SK-N-SH (cell line): Measurements from ENCODE around the gene PPP1R15A. TPM values are rescaled to one million over a fixed set of nuclear protein-coding genes. Genes with fewer than 3 reads are reported as not detected.
"Not testable (repeated sequence)": the region's sequence is repeated elsewhere in the genome, so short reads cannot be mapped to it uniquely, and the experiment has no call there.

Experiments used
- CTCF ChIA-PET: fragments of 300-600, 350-600 bp; formaldehyde crosslinking; extraction: SDS; loops from one replicate; lab custom pipeline; 2021; lab: Yijun Ruan, JAX
- POLR2A ChIA-PET: fragments of 350-600 bp; sonication (Branson Sonifier 250); formaldehyde crosslinking; extraction: SDS; loops from one replicate; lab custom pipeline; 2020; ENCODE audit warnings: antibody characterized with exemption, inconsistent platforms; lab: Yijun Ruan, JAX
- DNase-seq: peaks from one replicate; pipeline ENCODE4 v3.0.0; 2012
- H2AFZ ChIP-seq: fragments of 200-600 bp; sonication (generic); 2 replicates; pipeline ENCODE4 v1.8.1; 2016; ENCODE audit warnings: antibody characterized with exemption, mild to moderate bottlenecking, low read depth
- H3F3A ChIP-seq: fragments of 200-600 bp; sonication (generic); replicated peaks from 2 replicates; pipeline ENCODE3; 2016; ENCODE audit warnings: antibody characterized with exemption, mild to moderate bottlenecking; ENCODE audit not compliant: insufficient read depth
- H3K27ac ChIP-seq, 2 experiments: fragments of 200-500 bp in 1 of 2; fragments of 200-600 bp in 1 of 2; sonication (Bioruptor generic) in 1 of 2; sonication (generic), shearing (Covaris generic) in 1 of 2; 2 replicates each; pipeline versions ENCODE4 v1.5.1 to v1.6.1; 2014 to 2016; ENCODE audit warnings: low read depth in 2 of 2, inconsistent platforms in 1 of 2, low read length in 1 of 2, mild to moderate bottlenecking in 1 of 2, mixed read lengths in 1 of 2
- H3K27me3 ChIP-seq: fragments of 200-600 bp; sonication (generic), shearing (Covaris generic); 2 replicates; pipeline ENCODE4 v1.6.1; 2016; ENCODE audit warnings: mixed run types; ENCODE audit not compliant: insufficient read depth
- H3K36me3 ChIP-seq, 2 experiments: fragments of 200-500 bp in 1 of 2; fragments of 200-600 bp in 1 of 2; sonication (Bioruptor generic) in 1 of 2; sonication (generic) in 1 of 2; replicated peaks in 1 of 2; 2 replicates each; pipeline versions ENCODE3 to v1.5.1; 2014 to 2016; ENCODE audit warnings: low read length in 1 of 2, mild to moderate bottlenecking in 1 of 2; ENCODE audit not compliant: insufficient read depth in 2 of 2, control insufficient read depth in 1 of 2
- H3K4me1 ChIP-seq, 2 experiments: fragments of 200-500 bp in 1 of 2; fragments of 200-600 bp in 1 of 2; sonication (Bioruptor generic) in 1 of 2; sonication (generic), shearing (Covaris generic) in 1 of 2; 2 replicates each; pipeline versions ENCODE4 v1.5.1 to v1.6.1; 2014 to 2016; ENCODE audit warnings: low read depth in 1 of 2, low read length in 1 of 2, mixed run types in 1 of 2; ENCODE audit not compliant: insufficient read depth in 2 of 2, control insufficient read depth in 1 of 2
- H3K4me2 ChIP-seq: fragments of 200-600 bp; sonication (generic), shearing (Covaris generic); 2 replicates; pipeline ENCODE4 v1.6.1; 2017; ENCODE audit warnings: mixed run types
- H3K4me3 ChIP-seq, 2 experiments: fragments of 200-500 bp in 1 of 2; fragments of 200-600 bp in 1 of 2; sonication (Bioruptor generic) in 1 of 2; sonication (generic), shearing (Covaris generic) in 1 of 2; 2 replicates each; pipeline versions ENCODE4 v1.5.1 to v1.8.1; 2014 to 2016; ENCODE audit warnings: low read depth in 2 of 2, inconsistent platforms in 1 of 2, low read length in 1 of 2, mild to moderate bottlenecking in 1 of 2, mixed read lengths in 1 of 2, moderate library complexity in 1 of 2
- H3K79me2 ChIP-seq: fragments of 200-600 bp; sonication (generic); 2 replicates; pipeline ENCODE4 v1.8.1; 2017; ENCODE audit warnings: mild to moderate bottlenecking; ENCODE audit not compliant: insufficient read depth
- H3K9ac ChIP-seq: fragments of 200-600 bp; sonication (generic); 2 replicates; pipeline ENCODE4 v1.6.1; 2017; ENCODE audit warnings: mixed run types
- H3K9me2 ChIP-seq: fragments of 200-600 bp; sonication (generic); 2 replicates; pipeline ENCODE4 v1.6.1; 2017; ENCODE audit warnings: mixed run types
- H3K9me3 ChIP-seq: fragments of 200-600 bp; sonication (generic); 2 replicates; pipeline ENCODE4 v1.6.1; 2017; ENCODE audit warnings: mixed run types, mild to moderate bottlenecking, moderate library complexity
- H4K20me1 ChIP-seq: fragments of 200-600 bp; sonication (generic); 2 replicates; pipeline ENCODE4 v1.6.1; 2017; ENCODE audit warnings: mild to moderate bottlenecking, mixed run types; ENCODE audit not compliant: insufficient read depth
- FOXM1 ChIP-seq: IDR thresholded peaks from 2 replicates; pipeline ENCODE4 v1.4.0; 2012; ENCODE audit warnings: low read depth, mild to moderate bottlenecking
- GABPA ChIP-seq: IDR thresholded peaks from 2 replicates; pipeline ENCODE4 v1.4.0; 2012; ENCODE audit warnings: low read depth, mild to moderate bottlenecking
- NFIC ChIP-seq: IDR thresholded peaks from 2 replicates; pipeline ENCODE4 v1.4.0; 2012; ENCODE audit warnings: borderline replicate concordance
- SMC3 ChIP-seq: IDR thresholded peaks from 2 replicates; pipeline ENCODE4 v1.6.1; 2012; ENCODE audit warnings: low read depth, low read length, improper control_type of control experiment
- TEAD4 ChIP-seq: IDR thresholded peaks from 2 replicates; pipeline ENCODE4 v1.4.0; 2012; ENCODE audit warnings: mild to moderate bottlenecking, borderline replicate concordance; ENCODE audit not compliant: insufficient read depth
- YY1 ChIP-seq: IDR thresholded peaks from 2 replicates; pipeline ENCODE4 v1.4.0; 2012; ENCODE audit warnings: low read depth, mild to moderate bottlenecking
- WGBS: methylation state at CpG from one replicate; pipeline ENCODE4 v1.1.6; 2017; ENCODE audit warnings: low lambda C conversion rate; 5-methylcytosine and 5-hydroxymethylcytosine counted together
- polyA plus RNA-seq, 3 experiments: library from polyadenylated mRNA; depleted of rRNA; stranded (reverse); fragments of >200 nt; gene quantifications; 2 replicates each; pipeline ENCODE4 v1.2.3, GENCODE V29; 2012
- TF ChIP-seq, protein P1 (sequence below): fragments of 150-350 bp; IDR thresholded peaks from 2 replicates; pipeline ENCODE4 v1.6.1; 2016; ENCODE audit warnings: mild to moderate bottlenecking, low read depth, low read length

Gene PPP1R15A
- polyA plus RNA-seq, 1 of the 3 experiments (the other 2 are of a cell fraction) = 73.7 TPM

DNA sequence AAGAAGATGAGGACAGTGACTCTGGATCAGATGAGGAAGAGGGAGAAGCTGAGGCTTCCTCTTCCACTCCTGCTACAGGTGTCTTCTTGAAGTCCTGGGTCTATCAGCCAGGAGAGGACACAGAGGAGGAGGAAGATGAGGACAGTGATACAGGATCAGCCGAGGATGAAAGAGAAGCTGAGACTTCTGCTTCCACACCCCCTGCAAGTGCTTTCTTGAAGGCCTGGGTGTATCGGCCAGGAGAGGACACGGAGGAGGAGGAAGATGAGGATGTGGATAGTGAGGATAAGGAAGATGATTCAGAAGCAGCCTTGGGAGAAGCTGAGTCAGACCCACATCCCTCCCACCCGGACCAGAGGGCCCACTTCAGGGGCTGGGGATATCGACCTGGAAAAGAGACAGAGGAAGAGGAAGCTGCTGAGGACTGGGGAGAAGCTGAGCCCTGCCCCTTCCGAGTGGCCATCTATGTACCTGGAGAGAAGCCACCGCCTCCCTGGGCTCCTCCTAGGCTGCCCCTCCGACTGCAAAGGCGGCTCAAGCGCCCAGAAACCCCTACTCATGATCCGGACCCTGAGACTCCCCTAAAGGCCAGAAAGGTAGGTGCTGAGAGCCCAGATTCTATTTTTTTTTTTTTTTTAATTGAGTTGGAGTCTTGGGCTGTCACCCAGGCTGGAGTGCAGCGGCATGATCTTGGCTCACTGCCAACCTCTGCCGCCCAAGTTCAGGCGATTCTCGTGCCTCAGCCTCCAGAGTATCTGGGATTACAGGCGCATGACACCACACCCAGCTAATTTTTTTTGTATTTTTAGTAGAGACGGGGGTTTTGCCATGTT lies 2.3 kb downstream of the PPP1R15A start:
- H3K27me3 ChIP-seq = no peaks in the 10 kb centered on the region
- H3K36me3 ChIP-seq = peaks cover 29 to 64% of the 10 kb centered on the region in 2 experiments
- peak overlapping the region; percentile 94 to 96 for H3K4me3 ChIP-seq
- TF ChIP-seq SMC3 = no peak
- no peak for TF ChIP-seq YY1
- no peak for TF ChIP-seq FOXM1
- TF ChIP-seq, protein P1, sequence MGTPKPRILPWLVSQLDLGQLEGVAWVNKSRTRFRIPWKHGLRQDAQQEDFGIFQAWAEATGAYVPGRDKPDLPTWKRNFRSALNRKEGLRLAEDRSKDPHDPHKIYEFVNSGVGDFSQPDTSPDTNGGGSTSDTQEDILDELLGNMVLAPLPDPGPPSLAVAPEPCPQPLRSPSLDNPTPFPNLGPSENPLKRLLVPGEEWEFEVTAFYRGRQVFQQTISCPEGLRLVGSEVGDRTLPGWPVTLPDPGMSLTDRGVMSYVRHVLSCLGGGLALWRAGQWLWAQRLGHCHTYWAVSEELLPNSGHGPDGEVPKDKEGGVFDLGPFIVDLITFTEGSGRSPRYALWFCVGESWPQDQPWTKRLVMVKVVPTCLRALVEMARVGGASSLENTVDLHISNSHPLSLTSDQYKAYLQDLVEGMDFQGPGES = no peak
- TF ChIP-seq GABPA = no peak
- TF ChIP-seq NFIC = peak; percentile 69
- no peak for TF ChIP-seq TEAD4
- TF ChIP-seq, all 33 proteins: peak for 1
- H3K27ac ChIP-seq = peak overlapping the region in 1 of 2 experiments; percentile 100; a peak in 2 of 4 replicates
- ChIA-PET CTCF (interaction anchor here (1.0 to 1.7 kb wide), 3 partner anchors 96 to 200 kb away, joined by 3 to 7 read pairs (median 3); no protein-coding TSS in a partner anchor), POLR2A (interaction anchor here (2.2 kb wide), 1 partner anchor 26 kb away, joined by 5 read pairs; the partner anchor contains the start of gene NUCB1)
- H3F3A ChIP-seq = peaks cover 41% of the 10 kb centered on the region
- no peak for DNase-seq
- H3K4me2 ChIP-seq = peak overlapping the region; percentile 93
- no peaks in the 10 kb centered on the region for H3K9me2 ChIP-seq
- H3K9ac ChIP-seq = peak overlapping the region; percentile 100
- 31% methylated on average over 17 of the region's 17 CpGs for WGBS
- no peak overlapping the region for H2AFZ ChIP-seq
- peaks cover 12 to 28% of the 10 kb centered on the region in 2 experiments; a peak in 3 of 4 replicates for H3K4me1 ChIP-seq
- H3K9me3 ChIP-seq = no peaks in the 10 kb centered on the region
- peaks cover 69% of the 10 kb centered on the region for H3K79me2 ChIP-seq
- H4K20me1 ChIP-seq = peaks cover 59% of the 10 kb centered on the region

DNA sequence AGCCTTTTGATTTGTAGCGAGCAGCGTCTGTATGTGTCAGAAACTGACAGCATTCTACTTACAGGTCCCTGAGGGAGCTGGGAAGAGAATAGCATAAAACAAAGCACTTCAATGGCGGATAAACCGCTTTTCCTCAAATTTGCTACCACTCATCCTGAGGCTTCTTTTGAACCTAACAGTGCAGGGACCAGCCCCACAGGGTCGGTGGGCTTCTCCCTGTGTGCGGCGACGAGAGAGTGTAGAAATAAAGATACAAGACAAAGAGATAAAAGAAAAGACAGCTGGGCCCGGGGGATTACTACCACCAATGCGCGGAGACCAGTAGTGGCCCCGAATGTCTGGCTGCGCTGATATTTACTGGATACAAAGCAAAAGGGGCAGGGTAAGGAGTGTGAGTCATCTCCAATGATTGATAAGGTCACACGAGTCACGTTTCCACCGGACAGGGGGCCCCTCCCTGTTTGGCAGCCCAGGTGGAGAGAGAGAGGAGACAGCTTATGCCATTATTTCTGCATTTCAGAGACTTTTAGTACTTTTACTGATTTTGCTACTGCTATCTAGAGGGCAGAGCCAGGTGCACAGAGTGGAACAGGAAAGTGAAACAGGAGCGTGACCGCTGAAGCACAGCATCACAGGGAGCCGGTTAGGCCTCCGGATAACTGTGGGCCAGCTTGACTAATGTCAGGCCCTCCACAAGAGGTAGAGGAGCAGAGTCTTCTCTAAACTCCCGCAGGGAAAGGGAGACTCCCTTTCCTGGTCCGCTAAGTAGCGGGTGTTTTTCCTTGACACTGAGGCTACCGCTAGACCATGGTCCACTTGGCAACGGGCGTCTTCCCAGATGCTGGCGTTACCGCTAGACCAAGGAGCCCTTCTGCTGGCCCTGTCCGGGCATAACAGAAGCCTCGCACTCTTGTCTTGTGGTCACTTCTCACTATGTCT lies 4.1 kb downstream of the PPP1R15A start:
- not testable (repeated sequence) for DNase-seq, H3K9me2 ChIP-seq, H3K9me3 ChIP-seq, H3K27me3 ChIP-seq, H2AFZ ChIP-seq, H3K4me3 ChIP-seq
- WGBS = 85% methylated on average over 30 of the region's 30 CpGs
- H3K4me2 ChIP-seq = peak overlapping the region; percentile 93
- peaks cover 69% of the 10 kb centered on the region for H3K79me2 ChIP-seq
- H3F3A ChIP-seq = peaks cover 55% of the 10 kb centered on the region
- ChIA-PET CTCF (interaction anchor here (1.3 kb wide), 1 partner anchor 34 kb away, joined by 8 read pairs; no protein-coding TSS in a partner anchor), POLR2A (interaction anchor here (0.6 to 2.2 kb wide), 2 partner anchors 24 to 40 kb away, joined by 3 to 5 read pairs; partner anchors contain the start of gene NUCB1)
- H3K27ac ChIP-seq = peak overlapping the region in 1 of 2 experiments; percentile 100; a peak in 2 of 4 replicates
- H4K20me1 ChIP-seq = peaks cover 59% of the 10 kb centered on the region
- H3K36me3 ChIP-seq = peaks cover 29 to 68% of the 10 kb centered on the region in 2 experiments
- H3K4me1 ChIP-seq = peaks cover 12 to 28% of the 10 kb centered on the region in 2 experiments; a peak in 3 of 4 replicates
- peak overlapping the region; percentile 100; the same call in 1 of the 2 replicates for H3K9ac ChIP-seq
